Esophagus squamous epithelium (tissue), 5 donors: ENCODE results near the gene HOXD10. TPM values are rescaled to one million over a fixed set of nuclear protein-coding genes. Genes with fewer than 3 reads are reported as not detected.

Source experiments
- DNase-seq: peaks from one replicate; lab custom pipeline; 2025; lab: John Stamatoyannopoulos, UW
- H3K27ac ChIP-seq, 4 donors: fragments of 200-600 bp; sonication (generic); one replicate each; pipeline ENCODE4 v1.5.1; 2016 to 2019; ENCODE audit warnings: mild to moderate bottlenecking in 1 of 4
- H3K27me3 ChIP-seq, 4 donors: fragments of 200-600 bp; sonication (generic); 1 replicate in 3 of 4; 2 replicates in 1 of 4; pipeline versions ENCODE4 v1.5.1 to v1.6.0; 2017 to 2021; ENCODE audit warnings: antibody characterized with exemption in 1 of 4
- H3K36me3 ChIP-seq, 3 donors: fragments of 200-600 bp; sonication (generic); one replicate each; pipeline ENCODE4 v1.5.1; 2016 to 2019
- H3K4me1 ChIP-seq, 3 donors: fragments of 200-600 bp; sonication (generic); one replicate each; pipeline ENCODE4 v1.5.1; 2017 to 2019
- H3K4me3 ChIP-seq, 4 donors: fragments of 200-600 bp; sonication (generic); 1 replicate in 3 of 4; 2 replicates in 1 of 4; pipeline ENCODE4 v1.5.1; 2016 to 2019; ENCODE audit warnings: mild to moderate bottlenecking in 2 of 4, moderate library complexity in 1 of 4
- H3K9me3 ChIP-seq, 3 donors: fragments of 200-600 bp; sonication (generic); one replicate each; pipeline ENCODE4 v1.5.1; 2016 to 2019
- POLR2A ChIP-seq, 4 donors: fragments of 450-650 bp; IDR thresholded peaks; one replicate each; pipeline ENCODE4 v1.6.1; 2017; ENCODE audit warnings: antibody characterized with exemption in 4 of 4, mild to moderate bottlenecking in 4 of 4, moderate library complexity in 3 of 4
- WGBS, 2 donors: methylation state at CpG; one replicate each; pipeline ENCODE4 v1.1.5; 2018; 5-methylcytosine and 5-hydroxymethylcytosine counted together
- intact Hi-C: fragments of 100-400 bp; cut with DNase I; formaldehyde crosslinking; loops from one replicate; pipeline ENCODE4 v1.15.0; 2022
- small RNA-seq, 4 donors: library from RNA; depleted of rRNA; stranded (forward); fragments of <200 nt; gene quantifications; one replicate each; pipeline ENCODE3, GENCODE V24; 2016
- total RNA-seq, 4 donors: library from RNA; depleted of rRNA; stranded (reverse); fragments of >200 nt; gene quantifications; one replicate each; pipeline ENCODE4 v1.1.0, GENCODE V29; 2016
- TF ChIP-seq, protein P1 (sequence below), 6 experiments: fragments of 450-650 bp in 4 of 6; fragments of 200-600 bp in 2 of 6; sonication (generic) in 2 of 6; IDR thresholded peaks; one replicate each; pipeline ENCODE4 v1.5.1; 2016 to 2019; ENCODE audit warnings: antibody characterized with exemption in 6 of 6, mild to moderate bottlenecking in 4 of 6, moderate library complexity in 4 of 6
- donor health status: DM: yes; HTN: yes; CAD: no.

The HOXD10 gene
- total RNA-seq, 4 donors from 2014 or later = 0.22 to 0.38 TPM; not detected in 2

DNA sequence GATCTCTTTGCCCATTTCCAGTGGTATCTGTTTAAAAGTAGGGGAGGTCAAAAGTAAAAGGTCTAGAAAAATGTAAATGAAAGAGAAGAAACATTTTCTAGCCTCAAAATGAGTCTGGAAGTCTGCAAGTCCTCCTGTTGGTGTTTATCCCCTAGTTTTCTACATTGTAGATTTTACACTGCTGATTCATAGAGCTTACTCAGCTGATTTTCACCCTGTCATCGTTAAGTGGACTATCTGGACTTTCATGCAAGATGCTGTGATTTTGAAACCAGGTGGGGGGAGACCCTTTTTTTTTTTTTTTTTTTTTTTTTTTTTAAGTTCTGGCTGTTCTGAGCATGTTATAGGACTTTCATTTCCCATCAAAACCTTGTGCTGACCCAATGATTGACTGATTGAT is 50.8 kb downstream of the HOXD10 start:
- intact Hi-C loops = no loop called here
- TF ChIP-seq POLR2A (IDR thresholded peaks at IDR 0.05) = no peak
- TF ChIP-seq, protein P1, sequence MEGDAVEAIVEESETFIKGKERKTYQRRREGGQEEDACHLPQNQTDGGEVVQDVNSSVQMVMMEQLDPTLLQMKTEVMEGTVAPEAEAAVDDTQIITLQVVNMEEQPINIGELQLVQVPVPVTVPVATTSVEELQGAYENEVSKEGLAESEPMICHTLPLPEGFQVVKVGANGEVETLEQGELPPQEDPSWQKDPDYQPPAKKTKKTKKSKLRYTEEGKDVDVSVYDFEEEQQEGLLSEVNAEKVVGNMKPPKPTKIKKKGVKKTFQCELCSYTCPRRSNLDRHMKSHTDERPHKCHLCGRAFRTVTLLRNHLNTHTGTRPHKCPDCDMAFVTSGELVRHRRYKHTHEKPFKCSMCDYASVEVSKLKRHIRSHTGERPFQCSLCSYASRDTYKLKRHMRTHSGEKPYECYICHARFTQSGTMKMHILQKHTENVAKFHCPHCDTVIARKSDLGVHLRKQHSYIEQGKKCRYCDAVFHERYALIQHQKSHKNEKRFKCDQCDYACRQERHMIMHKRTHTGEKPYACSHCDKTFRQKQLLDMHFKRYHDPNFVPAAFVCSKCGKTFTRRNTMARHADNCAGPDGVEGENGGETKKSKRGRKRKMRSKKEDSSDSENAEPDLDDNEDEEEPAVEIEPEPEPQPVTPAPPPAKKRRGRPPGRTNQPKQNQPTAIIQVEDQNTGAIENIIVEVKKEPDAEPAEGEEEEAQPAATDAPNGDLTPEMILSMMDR (IDR thresholded peaks at IDR 0.05) = no peak
- DNase-seq = no peak
- H3K27me3 ChIP-seq = peaks cover 31 to 100% (median 49%) of the 10 kb centered on the region in 4 donors
- H3K4me3 ChIP-seq = no peak overlapping the region
- H3K9me3 ChIP-seq = no peaks in the 10 kb centered on the region
- no peak overlapping the region for H3K27ac ChIP-seq
- no peaks in the 10 kb centered on the region for H3K36me3 ChIP-seq
- H3K4me1 ChIP-seq = peaks cover 0 to 29% (median 0%) of the 10 kb centered on the region in 3 donors
- 38 to 48% methylated on average over 1 of the region's 1 CpG for WGBS, 2 donors

DNA sequence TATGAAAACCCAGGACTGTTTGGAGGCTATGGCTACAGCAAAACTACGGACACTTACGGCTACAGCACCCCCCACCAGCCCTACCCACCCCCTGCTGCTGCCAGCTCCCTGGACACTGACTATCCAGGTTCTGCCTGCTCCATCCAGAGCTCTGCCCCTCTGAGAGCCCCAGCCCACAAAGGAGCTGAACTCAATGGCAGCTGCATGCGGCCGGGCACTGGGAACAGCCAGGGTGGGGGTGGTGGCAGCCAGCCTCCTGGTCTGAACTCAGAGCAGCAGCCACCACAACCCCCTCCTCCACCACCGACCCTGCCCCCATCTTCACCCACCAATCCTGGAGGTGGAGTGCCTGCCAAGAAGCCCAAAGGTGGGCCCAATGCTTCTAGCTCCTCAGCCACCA is 52.6 kb downstream of the HOXD10 start:
- H3K4me1 ChIP-seq = peaks cover 0 to 22% (median 0%) of the 10 kb centered on the region in 3 donors
- no peak for DNase-seq
- no peaks in the 10 kb centered on the region for H3K9me3 ChIP-seq
- H3K27me3 ChIP-seq = peaks cover 25 to 100% (median 45%) of the 10 kb centered on the region in 4 donors
- H3K27ac ChIP-seq = no peak overlapping the region
- H3K36me3 ChIP-seq = no peaks in the 10 kb centered on the region
- no peak overlapping the region for H3K4me3 ChIP-seq
- intact Hi-C loops = no loop called here
- TF ChIP-seq, protein P1 (IDR thresholded peaks at IDR 0.05) = no peak
- no peak for TF ChIP-seq POLR2A (IDR thresholded peaks at IDR 0.05)
- 69 to 82% methylated on average over 2 of the region's 5 CpGs for WGBS, 2 donors

Small RNA genes lying within 50 kb of the gene (small RNA-seq; reads per million reads assigned to genes)
- 36,535 to 78,181 (median 46,507) reads per million in 4 donors for gene MIR10B

Other genes starting within 250 kb of the HOXD10 start
- 10 to 100 TPM; 16.3 to 23.5 (median 19.6) TPM for gene LNPK, start 114.5 kb upstream of the HOXD10 start, total RNA-seq
- gene EVX2, start 32.8 kb upstream of the HOXD10 start, total RNA-seq = not detected
- not detected for gene HOXD13, start 24.1 kb upstream of the HOXD10 start, total RNA-seq
- gene HOXD12, start 17.0 kb upstream of the HOXD10 start, total RNA-seq = not detected
- not detected for gene HOXD11, start 9.5 kb upstream of the HOXD10 start, total RNA-seq
- gene HOXD9, start 5.9 kb downstream of the HOXD10 start, total RNA-seq = 1 to 10 TPM in 1 of 4 donors, under 1 TPM in 1, not detected in 2; 0.61 to 3.4 TPM
- gene HOXD8, start 12.9 kb downstream of the HOXD10 start, total RNA-seq = 1 to 10 TPM in 3 of 4 donors, not detected in 1; 1.2 to 4.6 (median 1.2) TPM
- 1 to 10 TPM in 1 of 4 donors, under 1 TPM in 1, not detected in 2; 0.31 to 2.5 TPM for gene HOXD4, start 34.8 kb downstream of the HOXD10 start, total RNA-seq
- 1 to 10 TPM in 2 of 4 donors, under 1 TPM in 1, not detected in 1; 0.40 to 2.9 (median 1.5) TPM for gene HOXD3, start 40.5 kb downstream of the HOXD10 start, total RNA-seq
- under 1 TPM in 1 of 4 donors, not detected in 3; 0.19 TPM for gene HOXD1, start 71.9 kb downstream of the HOXD10 start, total RNA-seq
- 10 to 100 TPM; 28.4 to 43.5 (median 36.6) TPM for gene MTX2, start 152.7 kb downstream of the HOXD10 start, total RNA-seq